Smooth muscle cell (in vitro differentiated cells): Measurements from ENCODE around the gene RHBG. TPM values are rescaled to one million over a fixed set of nuclear protein-coding genes. Genes with fewer than 3 reads are reported as not detected.

ENCODE experiments used
- microRNA counts: library from miRNA; unstranded; fragments of <30 nt; microRNA quantifications from one replicate; lab custom pipeline; 2016
- microRNA-seq: library from miRNA; unstranded; fragments of <30 nt; microRNA quantifications from one replicate; pipeline ENCODE4, GENCODE V29; 2016; ENCODE audit warnings: borderline number of aligned reads
- polyA plus RNA-seq: library from polyadenylated mRNA; unstranded; fragments of >200 nt; fragmentation: Nextera tagmentation; extraction: Ambion mirVana; gene quantifications from 2 replicates; pipeline ENCODE4 v1.2.1, GENCODE V29; 2016
- small RNA-seq: library from RNA; depleted of rRNA; stranded (forward); fragments of <200 nt; gene quantifications from one replicate; pipeline ENCODE3, GENCODE V24; 2014
- total RNA-seq: library from RNA; depleted of rRNA; stranded (reverse); fragments of >200 nt; gene quantifications from 2 replicates; pipeline ENCODE4 v1.2.3, GENCODE V29; 2014

The RHBG gene
- total and polyA plus RNA-seq, 2 experiments from 2014 or later: not detected

MicroRNAs within 50 kb of the gene (microRNA counts, 767-probe panel; counts per million panel counts)
- 183 counts per million for microRNA hsa-miR-9-5p (lab: Ali Mortazavi, UCI)

Small RNA genes lying within 50 kb of the gene (microRNA-seq; reads per million reads assigned to microRNA genes)
- gene MIR9-1: not detected

Small RNA genes lying within 50 kb of the gene (small RNA-seq; reads per million reads assigned to genes)
- gene MIR9-1: not detected

Other genes with a start within 250 kb of the RHBG start
- gene SEMA4A, start 215.6 kb upstream of the RHBG start, total RNA-seq: 2.1 and 5.0 TPM in 2 replicates
- 2.2 and 4.2 TPM in 2 replicates for gene SEMA4A, start 215.6 kb upstream of the RHBG start, polyA plus RNA-seq
- gene SLC25A44, start 175.1 kb upstream of the RHBG start, total RNA-seq: 11.6 and 13.9 TPM in 2 replicates
- 11.4 and 17.7 TPM in 2 replicates for gene SLC25A44, start 175.1 kb upstream of the RHBG start, polyA plus RNA-seq
- gene PMF1, start 156.2 kb upstream of the RHBG start, total RNA-seq: 51.4 and 59.2 TPM in 2 replicates
- 82.5 and 87.4 TPM in 2 replicates for gene PMF1, start 156.2 kb upstream of the RHBG start, polyA plus RNA-seq
- 0.63 TPM in 1 of 2 replicates, not detected in the other for gene BGLAP, start 127.0 kb upstream of the RHBG start, total RNA-seq
- 0.62 and 2.9 TPM in 2 replicates for gene BGLAP, start 127.0 kb upstream of the RHBG start, polyA plus RNA-seq
- 1.3 and 3.0 TPM in 2 replicates for gene PAQR6, start 121.2 kb upstream of the RHBG start, total RNA-seq
- 2.7 and 4.4 TPM in 2 replicates for gene PAQR6, start 121.2 kb upstream of the RHBG start, polyA plus RNA-seq
- 42.8 and 47.4 TPM in 2 replicates for gene SMG5, start 86.4 kb upstream of the RHBG start, total RNA-seq
- gene SMG5, start 86.4 kb upstream of the RHBG start, polyA plus RNA-seq: 42.3 and 57.2 TPM in 2 replicates
- 2.5 and 8.9 TPM in 2 replicates for gene TMEM79, start 84.9 kb upstream of the RHBG start, total RNA-seq
- 6.9 and 18.9 TPM in 2 replicates for gene TMEM79, start 84.9 kb upstream of the RHBG start, polyA plus RNA-seq
- 62.4 and 89.8 TPM in 2 replicates for gene GLMP, start 73.5 kb upstream of the RHBG start, total RNA-seq
- 65.0 and 85.8 TPM in 2 replicates for gene GLMP, start 73.5 kb upstream of the RHBG start, polyA plus RNA-seq
- not detected in 2 replicates for gene VHLL, start 69.9 kb upstream of the RHBG start, total RNA-seq
- gene VHLL, start 69.9 kb upstream of the RHBG start, polyA plus RNA-seq: not detected in 2 replicates
- gene CCT3, start 30.9 kb upstream of the RHBG start, total RNA-seq: 147 and 178 TPM in 2 replicates
- 179 and 182 TPM in 2 replicates for gene CCT3, start 30.9 kb upstream of the RHBG start, polyA plus RNA-seq
- 0.54 and 2.9 TPM in 2 replicates for gene TSACC, start 30.7 kb upstream of the RHBG start, total RNA-seq
- 0.72 TPM in 1 of 2 replicates, not detected in the other for gene TSACC, start 30.7 kb upstream of the RHBG start, polyA plus RNA-seq
- 23.2 and 24.3 TPM in 2 replicates for gene MEF2D, start 131.6 kb downstream of the RHBG start, total RNA-seq
- 40.5 and 45.6 TPM in 2 replicates for gene MEF2D, start 131.6 kb downstream of the RHBG start, polyA plus RNA-seq
- 2.6 and 11.9 TPM in 2 replicates for gene IQGAP3, start 203.4 kb downstream of the RHBG start, total RNA-seq
- 2.9 and 3.6 TPM in 2 replicates for gene IQGAP3, start 203.4 kb downstream of the RHBG start, polyA plus RNA-seq
- gene TTC24, start 210.5 kb downstream of the RHBG start, total RNA-seq: not detected in 2 replicates
- not detected in 2 replicates for gene TTC24, start 210.5 kb downstream of the RHBG start, polyA plus RNA-seq
- gene NAXE, start 222.6 kb downstream of the RHBG start, total RNA-seq: 50.5 and 53.7 TPM in 2 replicates
- 72.5 and 85.5 TPM in 2 replicates for gene NAXE, start 222.6 kb downstream of the RHBG start, polyA plus RNA-seq
- 7.5 and 11.9 TPM in 2 replicates for gene GPATCH4, start 232.3 kb downstream of the RHBG start, total RNA-seq
- 19.9 and 31.3 TPM in 2 replicates for gene GPATCH4, start 232.3 kb downstream of the RHBG start, polyA plus RNA-seq